Panc1 (cell line): ENCODE results near the gene SLC22A17. TPM values are rescaled to one million over a fixed set of nuclear protein-coding genes. Genes with fewer than 3 reads are reported as not detected.

ENCODE experiments used
- ATAC-seq: fragments of 200-7000 bp; cut with Tn5 transposase; 2 replicates; pipeline ENCODE4 v1.9.1; 2020; ENCODE audit warnings: mild to moderate bottlenecking, moderate library complexity
- BruUV-seq: library from RNA; stranded (reverse); fragments of 400-500 nt; replicated peaks from 2 replicates; lab custom pipeline; 2021; lab: Mats Ljungman, UMichigan
- CTCF ChIA-PET: fragments of 300-600 bp; sonication (Branson Sonifier 250); formaldehyde crosslinking; loops from one replicate; lab custom pipeline; 2022; ENCODE audit warnings: antibody characterized with exemption; lab: Charles Lee
- POLR2A ChIA-PET: fragments of 300-600 bp; sonication (Branson Sonifier 250); formaldehyde crosslinking; loops from one replicate; lab custom pipeline; 2022; ENCODE audit warnings: antibody characterized with exemption; lab: Charles Lee
- DNase-seq: peaks from one replicate; pipeline ENCODE4 v3.0.0-alpha.2; 2010; ENCODE audit warnings: low read depth, low spot score
- H3K27ac ChIP-seq: 2 replicates; pipeline ENCODE4 v1.5.1; 2011; ENCODE audit warnings: mild to moderate bottlenecking, low read length, inconsistent platforms
- H3K27me3 ChIP-seq: fragments of 200-500 bp; sonication (Bioruptor generic); 2 replicates; pipeline ENCODE4 v1.6.0; 2014; ENCODE audit warnings: low read length, inconsistent platforms; ENCODE audit not compliant: control insufficient read depth, insufficient read depth
- H3K36me3 ChIP-seq: fragments of 200-500 bp; sonication (Bioruptor generic); 2 replicates; pipeline ENCODE4 v1.5.1; 2014; ENCODE audit warnings: inconsistent platforms, mild to moderate bottlenecking, low read length, moderate library complexity; ENCODE audit not compliant: control insufficient read depth, insufficient read depth
- H3K4me1 ChIP-seq: 2 replicates; pipeline ENCODE4 v1.5.1; 2011; ENCODE audit warnings: inconsistent platforms, mild to moderate bottlenecking, low read length, moderate library complexity; ENCODE audit not compliant: control insufficient read depth, insufficient read depth
- H3K4me3 ChIP-seq, 2 experiments: 2 replicates each; pipeline ENCODE4 v1.5.1; 2011 to 2012; ENCODE audit warnings: low read depth in 2 of 2, low read length in 2 of 2, mild to moderate bottlenecking in 2 of 2, inconsistent platforms in 1 of 2, moderate library complexity in 1 of 2
- H3K9me3 ChIP-seq: fragments of 200-500 bp; sonication (Bioruptor generic); 2 replicates; pipeline ENCODE4 v1.5.1; 2014; ENCODE audit warnings: low read depth, mild to moderate bottlenecking, inconsistent platforms, low read length, moderate library complexity; ENCODE audit not compliant: control insufficient read depth, insufficient read depth
- POLR2AphosphoS5 ChIP-seq: IDR thresholded peaks from 2 replicates; pipeline ENCODE4 v1.6.1; 2012; ENCODE audit warnings: mild to moderate bottlenecking, low read depth, low read length, moderate library complexity
- SIN3A ChIP-seq: IDR thresholded peaks from 2 replicates; pipeline ENCODE4 v1.6.1; 2012; ENCODE audit warnings: low read depth, mild to moderate bottlenecking, low read length, moderate library complexity, borderline replicate concordance; ENCODE audit not compliant: insufficient read depth
- TCF7L2 ChIP-seq: IDR thresholded peaks from 2 replicates; pipeline ENCODE4 v1.6.1; 2011; ENCODE audit warnings: mild to moderate bottlenecking, low read depth, low read length, inconsistent platforms
- in situ Hi-C: cut with HindIII; loops from 2 replicates; pipeline ENCODE4 v1.10.0; 2016; ENCODE audit warnings: low sequenced_read_pairs, low pct_unique_long_range_greater_than_20kb
- intact Hi-C: fragments of 100-400 bp; cut with micrococcal nuclease; formaldehyde crosslinking; loops from one replicate; pipeline ENCODE4 v1.10.0; 2022; ENCODE audit not compliant: unreplicated experiment
- total RNA-seq: library from RNA; stranded (reverse); gene quantifications from one replicate; pipeline ENCODE4 v1.2.1, GENCODE V29; 2021; ENCODE audit not compliant: unreplicated experiment
- TF ChIP-seq, protein P1 (sequence below), 2 experiments: IDR thresholded peaks; 2 replicates each; pipeline ENCODE4 v1.6.1; 2011 to 2012; ENCODE audit warnings: low read depth in 2 of 2, control low read depth in 1 of 2, low read length in 1 of 2, mild to moderate bottlenecking in 1 of 2, moderate library complexity in 1 of 2; ENCODE audit not compliant: insufficient read depth in 1 of 2
- TF ChIP-seq, protein P2 (sequence below): fragments of 450-650 bp; IDR thresholded peaks from 2 replicates; pipeline ENCODE4 v1.5.1; 2017; ENCODE audit warnings: mild to moderate bottlenecking

Gene SLC22A17
- total RNA-seq, 1 experiment from 2014 or later: 3.2 TPM

DNA sequence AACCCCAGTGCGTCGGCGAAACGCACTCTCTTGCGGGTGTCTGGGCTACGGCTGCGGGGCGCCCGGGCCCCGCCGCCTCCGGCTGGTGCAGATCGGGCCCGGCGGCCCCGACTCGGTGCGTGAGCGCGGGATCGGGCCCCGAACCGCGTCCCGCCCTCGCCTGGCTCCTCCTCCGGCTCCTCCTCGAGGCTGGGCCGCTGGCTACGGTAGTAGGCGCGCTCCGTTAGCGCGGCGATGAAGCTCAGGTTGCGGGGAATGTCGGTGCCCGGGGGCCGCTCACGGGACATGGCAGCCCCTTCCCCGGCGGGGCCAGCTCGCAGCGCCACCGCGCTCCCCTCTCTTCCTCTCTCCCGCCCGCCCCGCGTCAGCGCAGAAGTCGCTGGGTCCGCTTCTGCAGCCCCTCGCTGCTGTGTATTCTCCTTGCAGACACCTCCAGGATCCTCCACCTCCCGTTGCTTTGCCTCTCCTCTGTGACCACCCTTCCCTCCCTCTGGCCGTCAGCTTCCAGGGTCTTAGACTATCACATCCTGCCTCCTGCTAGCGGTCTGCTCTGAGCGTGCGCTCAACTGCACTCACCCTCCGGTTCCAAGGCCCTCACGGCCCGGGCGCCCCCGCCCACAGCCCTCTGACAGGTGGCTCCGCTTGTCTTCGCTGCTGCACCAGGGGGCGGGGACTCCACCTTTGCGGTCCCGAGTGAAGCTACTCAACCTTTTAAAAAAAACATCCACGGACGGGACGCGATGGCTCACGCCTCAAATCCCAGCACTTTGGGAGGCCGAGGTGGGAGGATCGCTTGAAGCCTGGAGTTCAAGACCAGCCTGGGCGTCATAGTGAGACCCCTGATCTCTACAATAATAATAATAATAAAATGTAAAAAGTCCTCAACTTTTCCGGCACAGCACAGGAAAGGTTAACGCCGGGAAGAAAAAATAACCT, 50.1 kb downstream of the SLC22A17 start, which contains the start of gene PPP1R3E:
Gene PPP1R3E, minus strand, starts transcription at position 570 of the 936 bp plus-strand sequence. Its CDS starts 283 bp downstream, at position 287.
- no TSS peak for BruUV-seq
- DNase-seq: no peak
- H3K9me3 ChIP-seq: no peaks in the 10 kb centered on the region
- intact Hi-C loops (no loop called here), in situ Hi-C loops (no loop called here)
- no peaks in the 10 kb centered on the region for H3K27me3 ChIP-seq
- ChIA-PET POLR2A (no interaction called here), CTCF (interaction anchor here (0.6 kb wide), 1 partner anchor 260 kb away, joined by 3 read pairs; no protein-coding TSS in a partner anchor)
- H3K4me3 ChIP-seq: peak within 1 kb of the TSS; percentile 59 to 80
- H3K4me1 ChIP-seq: peaks cover 17% of the 10 kb centered on the region
- peaks cover 5% of the 10 kb centered on the region; the same call in 1 of the 2 replicates for H3K36me3 ChIP-seq
- peak within 1 kb of the TSS; percentile 63 for H3K27ac ChIP-seq
- no peak for TF ChIP-seq TCF7L2
- TF ChIP-seq, protein P1, sequence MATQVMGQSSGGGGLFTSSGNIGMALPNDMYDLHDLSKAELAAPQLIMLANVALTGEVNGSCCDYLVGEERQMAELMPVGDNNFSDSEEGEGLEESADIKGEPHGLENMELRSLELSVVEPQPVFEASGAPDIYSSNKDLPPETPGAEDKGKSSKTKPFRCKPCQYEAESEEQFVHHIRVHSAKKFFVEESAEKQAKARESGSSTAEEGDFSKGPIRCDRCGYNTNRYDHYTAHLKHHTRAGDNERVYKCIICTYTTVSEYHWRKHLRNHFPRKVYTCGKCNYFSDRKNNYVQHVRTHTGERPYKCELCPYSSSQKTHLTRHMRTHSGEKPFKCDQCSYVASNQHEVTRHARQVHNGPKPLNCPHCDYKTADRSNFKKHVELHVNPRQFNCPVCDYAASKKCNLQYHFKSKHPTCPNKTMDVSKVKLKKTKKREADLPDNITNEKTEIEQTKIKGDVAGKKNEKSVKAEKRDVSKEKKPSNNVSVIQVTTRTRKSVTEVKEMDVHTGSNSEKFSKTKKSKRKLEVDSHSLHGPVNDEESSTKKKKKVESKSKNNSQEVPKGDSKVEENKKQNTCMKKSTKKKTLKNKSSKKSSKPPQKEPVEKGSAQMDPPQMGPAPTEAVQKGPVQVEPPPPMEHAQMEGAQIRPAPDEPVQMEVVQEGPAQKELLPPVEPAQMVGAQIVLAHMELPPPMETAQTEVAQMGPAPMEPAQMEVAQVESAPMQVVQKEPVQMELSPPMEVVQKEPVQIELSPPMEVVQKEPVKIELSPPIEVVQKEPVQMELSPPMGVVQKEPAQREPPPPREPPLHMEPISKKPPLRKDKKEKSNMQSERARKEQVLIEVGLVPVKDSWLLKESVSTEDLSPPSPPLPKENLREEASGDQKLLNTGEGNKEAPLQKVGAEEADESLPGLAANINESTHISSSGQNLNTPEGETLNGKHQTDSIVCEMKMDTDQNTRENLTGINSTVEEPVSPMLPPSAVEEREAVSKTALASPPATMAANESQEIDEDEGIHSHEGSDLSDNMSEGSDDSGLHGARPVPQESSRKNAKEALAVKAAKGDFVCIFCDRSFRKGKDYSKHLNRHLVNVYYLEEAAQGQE (IDR thresholded peaks at IDR 0.05; ENCODE audit: insufficient read depth in 1 of 2, low read depth in 2 of 2, low read length in 1 of 2): no peak
- no peak for TF ChIP-seq POLR2AphosphoS5
- no peak for TF ChIP-seq SIN3A
- TF ChIP-seq, protein P2, sequence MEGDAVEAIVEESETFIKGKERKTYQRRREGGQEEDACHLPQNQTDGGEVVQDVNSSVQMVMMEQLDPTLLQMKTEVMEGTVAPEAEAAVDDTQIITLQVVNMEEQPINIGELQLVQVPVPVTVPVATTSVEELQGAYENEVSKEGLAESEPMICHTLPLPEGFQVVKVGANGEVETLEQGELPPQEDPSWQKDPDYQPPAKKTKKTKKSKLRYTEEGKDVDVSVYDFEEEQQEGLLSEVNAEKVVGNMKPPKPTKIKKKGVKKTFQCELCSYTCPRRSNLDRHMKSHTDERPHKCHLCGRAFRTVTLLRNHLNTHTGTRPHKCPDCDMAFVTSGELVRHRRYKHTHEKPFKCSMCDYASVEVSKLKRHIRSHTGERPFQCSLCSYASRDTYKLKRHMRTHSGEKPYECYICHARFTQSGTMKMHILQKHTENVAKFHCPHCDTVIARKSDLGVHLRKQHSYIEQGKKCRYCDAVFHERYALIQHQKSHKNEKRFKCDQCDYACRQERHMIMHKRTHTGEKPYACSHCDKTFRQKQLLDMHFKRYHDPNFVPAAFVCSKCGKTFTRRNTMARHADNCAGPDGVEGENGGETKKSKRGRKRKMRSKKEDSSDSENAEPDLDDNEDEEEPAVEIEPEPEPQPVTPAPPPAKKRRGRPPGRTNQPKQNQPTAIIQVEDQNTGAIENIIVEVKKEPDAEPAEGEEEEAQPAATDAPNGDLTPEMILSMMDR: no peak
- peak; percentile 69 for ATAC-seq

DNA sequence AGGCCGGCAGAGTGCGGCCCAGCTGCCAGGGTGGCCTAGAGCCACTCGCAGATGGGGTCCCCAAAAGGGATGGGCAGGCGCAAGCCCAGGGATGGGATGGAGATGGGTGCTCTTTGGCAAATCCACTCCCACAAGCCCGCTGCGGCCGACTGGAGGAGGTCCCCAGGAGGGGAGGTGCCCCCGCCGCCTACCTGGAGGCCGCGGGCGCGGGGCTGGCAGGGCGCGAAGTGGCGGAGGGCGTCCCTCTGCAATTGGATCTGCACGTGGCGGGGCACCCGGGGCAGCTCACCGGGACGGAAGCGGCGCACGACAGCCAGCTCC, 50.8 kb downstream of the SLC22A17 start:
- in situ Hi-C loops (no loop called here), intact Hi-C loops (no loop called here)
- ChIA-PET CTCF (interaction anchor here (0.6 kb wide), 1 partner anchor 269 kb away, joined by 3 read pairs; no protein-coding TSS in a partner anchor), POLR2A (no interaction called here)
- BruUV-seq: no TSS peak
- Histone ChIP-seq H3K36me3 (peaks cover 2% of the 10 kb centered on the region; the same call in 1 of the 2 replicates), H3K9me3 (no peaks in the 10 kb centered on the region), H3K4me3 (peak overlapping the region; percentile 59 to 80), H3K27me3 (no peaks in the 10 kb centered on the region), H3K4me1 (peaks cover 16% of the 10 kb centered on the region), H3K27ac (peak overlapping the region; percentile 63)
- DNase-seq (no peak), ATAC-seq (peak; percentile 32)
- TF ChIP-seq, protein P2: no peak
- TF ChIP-seq, protein P1 (IDR thresholded peaks at IDR 0.05; ENCODE audit: insufficient read depth in 1 of 2, low read depth in 2 of 2, low read length in 1 of 2): no peak
- TF ChIP-seq POLR2AphosphoS5 (peak; percentile 40; the same call in 1 of the 2 replicates), TCF7L2 (no peak), SIN3A (0 out of 2 replicates have a peak, but pooled peaks have one; percentile 24)
